COLO668 (cell line): ENCODE data around the gene MAGEA9.
"Not testable (repeated sequence)": the region's sequence is repeated elsewhere in the genome, so short reads cannot be mapped to it uniquely, and the experiment has no call there.

ENCODE experiments used
- DNase-seq: peaks from one replicate; lab custom pipeline; 2025; ENCODE audit not compliant: unreplicated experiment; lab: John Stamatoyannopoulos, UW

Gene MAGEA9

GRCh38 chrX:149781727-149782126 is at the start of gene MAGEA9:
Gene MAGEA9 (plus strand): TSS chrX:149781930. CDS start chrX:149786211, 4,281 bp downstream.
- DNase-seq = not testable (repeated sequence)

GRCh38 chrX:149742269-149742668 is 39.5 kb upstream of the MAGEA9 start:
- not testable (repeated sequence) for DNase-seq

GRCh38 chrX:149746390-149747007 is 35.2 kb upstream of the MAGEA9 start:
- not testable (repeated sequence) for DNase-seq

GRCh38 chrX:149757206-149758067 is 24.3 kb upstream of the MAGEA9 start:
- no peak for DNase-seq

- no peak for DNase-seq
Measured at GRCh38 chrX:149758068-149758714, 23.5 kb upstream of the MAGEA9 start.

- DNase-seq = not testable (repeated sequence)
Measured at GRCh38 chrX:149758715-149759078, 23.0 kb upstream of the MAGEA9 start.

- no peak for DNase-seq
Measured at GRCh38 chrX:149759824-149760223, 21.9 kb upstream of the MAGEA9 start.

- DNase-seq = no peak
Measured at GRCh38 chrX:149760965-149761364, 20.8 kb upstream of the MAGEA9 start.

GRCh38 chrX:149761858-149762674 is 19.7 kb upstream of the MAGEA9 start:
- DNase-seq = not testable (repeated sequence)

GRCh38 chrX:149762696-149763614 is 18.8 kb upstream of the MAGEA9 start:
- no peak for DNase-seq

- not testable (repeated sequence) for DNase-seq
Measured at GRCh38 chrX:149770344-149770743, 11.4 kb upstream of the MAGEA9 start.

GRCh38 chrX:149773026-149773425 is 8.7 kb upstream of the MAGEA9 start:
- DNase-seq = not testable (repeated sequence)

GRCh38 chrX:149773768-149774167 is 8.0 kb upstream of the MAGEA9 start, which contains the start of gene HSFX1:
Gene HSFX1 (plus strand): TSS chrX:149774068. CDS start chrX:149774682, 614 bp downstream.
- DNase-seq = not testable (repeated sequence)

- DNase-seq = not testable (repeated sequence)
Measured at GRCh38 chrX:149777999-149778398, 3.7 kb upstream of the MAGEA9 start.

- DNase-seq = not testable (repeated sequence)
Measured at GRCh38 chrX:149795531-149795930, 13.8 kb downstream of the MAGEA9 start.

GRCh38 chrX:149799095-149799714 is 17.5 kb downstream of the MAGEA9 start:
- DNase-seq = no peak

- DNase-seq = peak; percentile 11
Measured at GRCh38 chrX:149799938-149800337, 18.2 kb downstream of the MAGEA9 start.

GRCh38 chrX:149803458-149804062 is 21.8 kb downstream of the MAGEA9 start:
- DNase-seq = no peak

GRCh38 chrX:149804102-149804501 is 22.4 kb downstream of the MAGEA9 start:
- no peak for DNase-seq
